ENCODE data around the gene LRRC14B. TPM values are rescaled to one million over a fixed set of nuclear protein-coding genes. Genes with fewer than 3 reads are reported as not detected.

LRRC14B gene
- total and polyA plus RNA-seq, 2 donors (not counting 1 experiment from before 2014, with no cell fraction given), result not detected

- no peaks in the 10 kb centered on the region for H3K36me3 ChIP-seq (ENCODE audit: control insufficient read depth, insufficient read depth, low read length)
Observed at GRCh38 chr5:157126-157715, 34.1 kb upstream of the LRRC14B start.

GRCh38 chr5:157801-158200 is 33.5 kb upstream of the LRRC14B start:
- DNase-seq (ENCODE audit: low read depth in 2 of 2), result no peak
- Histone ChIP-seq H3K36me3 (ENCODE audit: control insufficient read depth, insufficient read depth, low read length) (no peaks in the 10 kb centered on the region), H3K4me1 (ENCODE audit: control insufficient read depth, extremely low read depth, insufficient read depth, low read length) (no peaks in the 10 kb centered on the region), H3K9me3 (ENCODE audit: control insufficient read depth, insufficient read depth, low read depth, low read length) (no peaks in the 10 kb centered on the region), H3K9ac (ENCODE audit: insufficient read depth, low read length) (no peak overlapping the region), H3K79me2 (ENCODE audit: control insufficient read depth, insufficient read depth, low read length) (no peaks in the 10 kb centered on the region), H4K20me1 (ENCODE audit: control insufficient read depth, extremely low read depth, insufficient read depth, low read length) (no peaks in the 10 kb centered on the region), H2AFZ (ENCODE audit: low read length) (no peak overlapping the region), H3K27me3 (ENCODE audit: control insufficient read depth, insufficient read depth, low read length) (no peaks in the 10 kb centered on the region), H3K27ac (ENCODE audit: insufficient read depth, low read length) (no peak overlapping the region), H3K4me3 (replicated peaks in 1 of 4; ENCODE audit: control extremely low read depth in 1 of 4, insufficient read depth in 1 of 4, low read depth in 3 of 4, low read length in 4 of 4) (no peak overlapping the region), H3K4me2 (ENCODE audit: extremely low read depth, insufficient read depth, low read length) (no peak overlapping the region)
- no peak for TF ChIP-seq EZH2 (IDR thresholded peaks at IDR 0.05; ENCODE audit: low read length, missing control alignments)
- TF ChIP-seq CTCF (conservative IDR thresholded peaks at IDR 0.05 in 1 of 2, IDR thresholded peaks at IDR 0.05 in 1 of 2; ENCODE audit: low read depth in 1 of 2, low read length in 2 of 2), result no peak

More at GRCh38 chr5:157126-157715, 34.1 kb upstream of the LRRC14B start:
- no peak for DNase-seq (ENCODE audit: low read depth in 2 of 2)
- TF ChIP-seq EZH2 (IDR thresholded peaks at IDR 0.05; ENCODE audit: low read length, missing control alignments) (no peak), CTCF (conservative IDR thresholded peaks at IDR 0.05 in 1 of 2, IDR thresholded peaks at IDR 0.05 in 1 of 2; ENCODE audit: low read depth in 1 of 2, low read length in 2 of 2) (no peak)
- Histone ChIP-seq H3K9ac (ENCODE audit: insufficient read depth, low read length) (no peak overlapping the region), H2AFZ (ENCODE audit: low read length) (no peak overlapping the region), H3K4me3 (replicated peaks in 1 of 4; ENCODE audit: control extremely low read depth in 1 of 4, insufficient read depth in 1 of 4, low read depth in 3 of 4, low read length in 4 of 4) (no peak overlapping the region), H3K27me3 (ENCODE audit: control insufficient read depth, insufficient read depth, low read length) (no peaks in the 10 kb centered on the region), H3K79me2 (ENCODE audit: control insufficient read depth, insufficient read depth, low read length) (no peaks in the 10 kb centered on the region), H3K27ac (ENCODE audit: insufficient read depth, low read length) (no peak overlapping the region), H3K4me2 (ENCODE audit: extremely low read depth, insufficient read depth, low read length) (no peak overlapping the region), H3K9me3 (ENCODE audit: control insufficient read depth, insufficient read depth, low read depth, low read length) (no peaks in the 10 kb centered on the region), H4K20me1 (ENCODE audit: control insufficient read depth, extremely low read depth, insufficient read depth, low read length) (no peaks in the 10 kb centered on the region), H3K4me1 (ENCODE audit: control insufficient read depth, extremely low read depth, insufficient read depth, low read length) (no peaks in the 10 kb centered on the region)

- no peak overlapping the region for H3K27ac ChIP-seq (ENCODE audit: insufficient read depth, low read length)
- H3K4me1 ChIP-seq (ENCODE audit: control insufficient read depth, extremely low read depth, insufficient read depth, low read length), result no peaks in the 10 kb centered on the region
- TF ChIP-seq CTCF (conservative IDR thresholded peaks at IDR 0.05 in 1 of 2, IDR thresholded peaks at IDR 0.05 in 1 of 2; ENCODE audit: low read depth in 1 of 2, low read length in 2 of 2), result no peak
- no peak for TF ChIP-seq EZH2 (IDR thresholded peaks at IDR 0.05; ENCODE audit: low read length, missing control alignments)
- no peak overlapping the region for H3K4me2 ChIP-seq (ENCODE audit: extremely low read depth, insufficient read depth, low read length)
- H3K4me3 ChIP-seq (replicated peaks in 1 of 4; ENCODE audit: control extremely low read depth in 1 of 4, insufficient read depth in 1 of 4, low read depth in 3 of 4, low read length in 4 of 4), result no peak overlapping the region
- H2AFZ ChIP-seq (ENCODE audit: low read length), result no peak overlapping the region
- DNase-seq (ENCODE audit: low read depth in 2 of 2), result no peak
- H3K36me3 ChIP-seq (ENCODE audit: control insufficient read depth, insufficient read depth, low read length), result no peaks in the 10 kb centered on the region
- H3K9ac ChIP-seq (ENCODE audit: insufficient read depth, low read length), result no peak overlapping the region
- no peaks in the 10 kb centered on the region for H4K20me1 ChIP-seq (ENCODE audit: control insufficient read depth, extremely low read depth, insufficient read depth, low read length)
- no peaks in the 10 kb centered on the region for H3K9me3 ChIP-seq (ENCODE audit: control insufficient read depth, insufficient read depth, low read depth, low read length)
- no peaks in the 10 kb centered on the region for H3K27me3 ChIP-seq (ENCODE audit: control insufficient read depth, insufficient read depth, low read length)
- no peaks in the 10 kb centered on the region for H3K79me2 ChIP-seq (ENCODE audit: control insufficient read depth, insufficient read depth, low read length)
Observed at GRCh38 chr5:158807-159447, 32.4 kb upstream of the LRRC14B start.
